Spleen (tissue), 11 donors: ENCODE measurements around the gene AAK1. TPM values are rescaled to one million over a fixed set of nuclear protein-coding genes. Genes with fewer than 3 reads are reported as not detected.

Experiments
- DNase-seq: peaks from one replicate; pipeline ENCODE4 v3.0.0-alpha.2; 2020
- H3K27ac ChIP-seq, 8 donors: fragments of 200-600 bp; sonication (generic) in 7 of 8; 1 replicate in 4 of 8; 2 replicates in 4 of 8; pipeline versions ENCODE4 v1.5.0 to v1.8.0; 2016 to 2021; ENCODE audit warnings: inconsistent platforms in 4 of 8, mild to moderate bottlenecking in 4 of 8, moderate library complexity in 1 of 8
- H3K27me3 ChIP-seq, 7 donors: fragments of 200-600 bp; sonication (generic) in 6 of 7; replicated peaks in 1 of 7; 1 replicate in 4 of 7; 2 replicates in 3 of 7; pipeline versions ENCODE4 v1.5.0 to v1.8.0; 2016 to 2021; ENCODE audit warnings: inconsistent platforms in 3 of 7, mild to moderate bottlenecking in 1 of 7
- H3K36me3 ChIP-seq, 6 donors: fragments of 200-600 bp; sonication (generic) in 5 of 6; 1 replicate in 4 of 6; 2 replicates in 2 of 6; pipeline versions ENCODE4 v1.5.0 to v1.8.0; 2016 to 2021; ENCODE audit warnings: inconsistent platforms in 2 of 6
- H3K4me1 ChIP-seq, 6 donors: fragments of 200-600 bp; sonication (generic) in 5 of 6; 1 replicate in 3 of 6; 2 replicates in 3 of 6; pipeline versions ENCODE4 v1.5.0 to v1.8.0; 2016 to 2021; ENCODE audit warnings: inconsistent platforms in 3 of 6
- H3K4me3 ChIP-seq, 8 donors: fragments of 200-600 bp; sonication (generic) in 7 of 8; 1 replicate in 4 of 8; 2 replicates in 4 of 8; pipeline versions ENCODE4 v1.5.0 to v1.8.0; 2016 to 2021; ENCODE audit warnings: inconsistent platforms in 4 of 8, mild to moderate bottlenecking in 4 of 8, moderate library complexity in 2 of 8
- H3K9me3 ChIP-seq, 8 donors: fragments of 200-600 bp; sonication (generic) in 7 of 8; 1 replicate in 4 of 8; 2 replicates in 4 of 8; pipeline versions ENCODE4 v1.5.0 to v1.8.0; 2016 to 2021; ENCODE audit warnings: inconsistent platforms in 4 of 8
- POLR2A ChIP-seq, 3 donors: fragments of 450-650 bp; IDR thresholded peaks; one replicate each; pipeline ENCODE4 v1.5.1; 2017; ENCODE audit warnings: antibody characterized with exemption in 3 of 3, mild to moderate bottlenecking in 1 of 3
- POLR2AphosphoS5 ChIP-seq, 3 donors: sonication (generic); formaldehyde crosslinking; IDR thresholded peaks; one replicate each; pipeline ENCODE4 v1.5.1; 2017; ENCODE audit warnings: antibody characterized with exemption in 3 of 3
- WGBS, 5 donors: extraction: QIAGEN DNeasy Blood & Tissue Kit in 3 of 5; methylation state at CpG; one replicate each; pipeline versions ENCODE4 v1.1.5 to v1.1.7; 2013 to 2018; 5-methylcytosine and 5-hydroxymethylcytosine counted together
- intact Hi-C: fragments of 100-400 bp; cut with DNase I; formaldehyde crosslinking; loops from one replicate; pipeline ENCODE4 v1.15.0; 2023; ENCODE audit warnings: low total_unique reads
- polyA plus RNA-seq, 3 donors: library from polyadenylated mRNA; stranded (reverse); fragments of 200-250 nt; gene quantifications; one replicate each; pipeline ENCODE4 v1.2.1, GENCODE V29; 2013
- total RNA-seq, 7 donors: library from RNA; depleted of rRNA in 3 of 7; stranded (reverse); fragments of >200 nt in 3 of 7; fragmentation: NEBNext Ultra II Directional in 4 of 7; extraction: Animal tissue kit (Norgen Biotek cat#: 25700) in 4 of 7; gene quantifications; one replicate each; pipeline versions ENCODE4 v1.1.0 to v1.2.1, GENCODE V29; 2016 to 2021
- TF ChIP-seq, protein P1 (sequence below), 11 experiments: fragments of 200-600 bp in 7 of 11; fragments of 450-650 bp in 4 of 11; sonication (generic) in 4 of 11; IDR thresholded peaks in 8 of 11; conservative IDR thresholded peaks in 3 of 11; 1 replicate in 7 of 11; 2 replicates in 4 of 11; pipeline versions ENCODE4 v1.4.0 to v1.8.0; 2016 to 2021; ENCODE audit warnings: antibody characterized with exemption in 11 of 11, inconsistent platforms in 4 of 11, mild to moderate bottlenecking in 1 of 11
- donor health status: healthy with polysubstance abuse.
- donor health status: DM: no; HTN: no; CAD: no; lungs with moderate emphysema.
- donor health status: DM: no; HTN: no; CAD: no.
- donor health status: Bipolar disorder and iron deficiency.
- donor health status: healthy.
- donor health status: DM: no; HTN: no; CAD: no.
- donor health status: DM: yes; HTN: yes; CAD: no.

AAK1 gene
- total and polyA plus RNA-seq, 10 donors, result 8.3 to 95.1 (median 69.1) TPM

GRCh38 chr2:69461404-69461803, 182.1 kb downstream of the AAK1 start:
- Histone ChIP-seq H3K4me1 (no peaks in the 10 kb centered on the region), H3K27ac (no peak overlapping the region), H3K36me3 (peaks cover 2 to 42% (median 13%) of the 10 kb centered on the region in 6 donors), H3K9me3 (no peaks in the 10 kb centered on the region), H3K4me3 (no peak overlapping the region), H3K27me3 (no peaks in the 10 kb centered on the region)
- intact Hi-C loops, result no loop called here
- 97 to 99% (median 98%) methylated on average over 6 of the region's 6 CpGs for WGBS, 5 donors
- TF ChIP-seq POLR2A (IDR thresholded peaks at IDR 0.05) (no peak), POLR2AphosphoS5 (IDR thresholded peaks at IDR 0.05) (no peak)
- TF ChIP-seq, protein P1, sequence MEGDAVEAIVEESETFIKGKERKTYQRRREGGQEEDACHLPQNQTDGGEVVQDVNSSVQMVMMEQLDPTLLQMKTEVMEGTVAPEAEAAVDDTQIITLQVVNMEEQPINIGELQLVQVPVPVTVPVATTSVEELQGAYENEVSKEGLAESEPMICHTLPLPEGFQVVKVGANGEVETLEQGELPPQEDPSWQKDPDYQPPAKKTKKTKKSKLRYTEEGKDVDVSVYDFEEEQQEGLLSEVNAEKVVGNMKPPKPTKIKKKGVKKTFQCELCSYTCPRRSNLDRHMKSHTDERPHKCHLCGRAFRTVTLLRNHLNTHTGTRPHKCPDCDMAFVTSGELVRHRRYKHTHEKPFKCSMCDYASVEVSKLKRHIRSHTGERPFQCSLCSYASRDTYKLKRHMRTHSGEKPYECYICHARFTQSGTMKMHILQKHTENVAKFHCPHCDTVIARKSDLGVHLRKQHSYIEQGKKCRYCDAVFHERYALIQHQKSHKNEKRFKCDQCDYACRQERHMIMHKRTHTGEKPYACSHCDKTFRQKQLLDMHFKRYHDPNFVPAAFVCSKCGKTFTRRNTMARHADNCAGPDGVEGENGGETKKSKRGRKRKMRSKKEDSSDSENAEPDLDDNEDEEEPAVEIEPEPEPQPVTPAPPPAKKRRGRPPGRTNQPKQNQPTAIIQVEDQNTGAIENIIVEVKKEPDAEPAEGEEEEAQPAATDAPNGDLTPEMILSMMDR (IDR thresholded peaks at IDR 0.05 in 8 of 11, conservative IDR thresholded peaks at IDR 0.05 in 3 of 11), result no peak
- DNase-seq, result no peak

- H3K27me3 ChIP-seq, result no peaks in the 10 kb centered on the region
- intact Hi-C loops, result no loop called here
- no peak overlapping the region for H3K4me3 ChIP-seq
- H3K9me3 ChIP-seq, result no peaks in the 10 kb centered on the region
- no peak for TF ChIP-seq POLR2A (IDR thresholded peaks at IDR 0.05)
- no peak for TF ChIP-seq POLR2AphosphoS5 (IDR thresholded peaks at IDR 0.05)
- TF ChIP-seq, protein P1 (IDR thresholded peaks at IDR 0.05 in 8 of 11, conservative IDR thresholded peaks at IDR 0.05 in 3 of 11), result no peak
- peaks cover 0 to 6% (median 0%) of the 10 kb centered on the region in 6 donors for H3K4me1 ChIP-seq
- WGBS, 5 donors, result 59 to 78% (median 71%) methylated on average over 4 of the region's 4 CpGs
- peaks cover 0 to 27% (median 0%) of the 10 kb centered on the region in 6 donors for H3K36me3 ChIP-seq
- DNase-seq, result no peak
- H3K27ac ChIP-seq, result no peak overlapping the region
Observed at GRCh38 chr2:69459936-69460335, 183.6 kb downstream of the AAK1 start.

DNA sequence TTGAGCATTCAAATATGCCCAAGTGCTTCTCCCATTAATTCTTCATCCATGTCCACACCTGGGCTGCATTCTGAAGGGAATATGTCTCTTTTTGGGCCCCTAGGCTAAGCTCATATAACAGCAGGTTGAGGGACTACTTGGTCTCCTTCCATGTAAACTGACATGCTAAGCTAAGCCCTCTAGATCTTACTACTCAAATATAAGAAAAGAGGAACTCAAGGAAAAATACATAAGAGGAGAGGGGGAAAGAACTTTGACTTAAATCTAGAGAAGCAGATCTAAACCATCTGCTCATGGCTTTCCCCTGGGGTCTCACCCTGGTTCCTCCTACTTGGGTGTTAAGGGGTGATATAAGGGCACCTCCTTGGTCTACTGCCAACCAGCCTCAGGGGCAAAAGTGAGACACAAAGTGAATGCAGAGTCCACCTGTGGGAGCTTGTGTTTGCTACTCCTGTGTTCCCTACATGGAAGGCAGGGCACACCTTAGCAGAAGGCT, 186.5 kb downstream of the AAK1 start:
- H3K27ac ChIP-seq, result no peak overlapping the region
- DNase-seq, result no peak

DNA sequence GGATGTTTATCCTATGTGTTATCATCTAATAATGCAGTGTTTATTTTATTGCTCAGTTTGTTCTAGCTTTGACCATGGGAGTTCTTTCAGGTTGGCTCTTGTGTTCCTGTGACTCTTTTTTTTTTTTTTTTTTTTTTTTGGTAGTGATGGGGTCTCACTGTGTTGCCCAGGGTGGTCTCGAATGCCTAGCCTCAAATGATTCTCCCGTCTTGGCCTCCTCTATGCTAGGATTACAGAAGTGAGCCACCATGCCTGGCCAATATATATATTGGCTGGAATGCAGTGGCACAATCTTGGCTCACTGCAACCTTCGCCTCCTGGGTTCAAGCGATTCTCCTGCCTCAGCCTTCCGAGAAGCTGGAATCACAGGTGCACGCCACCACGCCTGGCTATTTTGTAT, 187.4 kb downstream of the AAK1 start:
- no peaks in the 10 kb centered on the region for H3K9me3 ChIP-seq
- H3K36me3 ChIP-seq, result peaks cover 0 to 6% (median 0%) of the 10 kb centered on the region in 6 donors
- no peak for DNase-seq
- H3K27ac ChIP-seq, result no peak overlapping the region
- H3K27me3 ChIP-seq, result no peaks in the 10 kb centered on the region
- 91 to 98% (median 97%) methylated on average over 7 of the region's 7 CpGs for whole genome bisulfite sequencing, 5 donors
- intact Hi-C loops, result no loop called here
- H3K4me1 ChIP-seq, result peaks cover 0 to 6% (median 0%) of the 10 kb centered on the region in 6 donors
- TF ChIP-seq, protein P1 (IDR thresholded peaks at IDR 0.05 in 8 of 11, conservative IDR thresholded peaks at IDR 0.05 in 3 of 11), result no peak
- TF ChIP-seq POLR2A (IDR thresholded peaks at IDR 0.05) (no peak), POLR2AphosphoS5 (IDR thresholded peaks at IDR 0.05) (no peak)
- H3K4me3 ChIP-seq, result no peak overlapping the region

More for the DNA sequence above, 186.5 kb downstream of the AAK1 start:
- Histone ChIP-seq H3K36me3 (peaks cover 0 to 13% (median 0%) of the 10 kb centered on the region in 6 donors), H3K9me3 (no peaks in the 10 kb centered on the region), H3K27me3 (no peaks in the 10 kb centered on the region), H3K4me1 (peaks cover 0 to 6% (median 0%) of the 10 kb centered on the region in 6 donors), H3K4me3 (no peak overlapping the region)
- intact Hi-C loops, result no loop called here
- TF ChIP-seq, protein P1 (IDR thresholded peaks at IDR 0.05 in 8 of 11, conservative IDR thresholded peaks at IDR 0.05 in 3 of 11), result no peak
- TF ChIP-seq POLR2AphosphoS5 (IDR thresholded peaks at IDR 0.05) (no peak), POLR2A (IDR thresholded peaks at IDR 0.05) (no peak)
